Iris pigment epithelial cell (primary cell): ENCODE results near the gene MRPS27.
A peak's percentile ranks its signal among the peaks of the same experiment; 100 is the strongest.

Experiments
- DNase-seq: peaks from one replicate; pipeline ENCODE4 v3.0.0-alpha.2; 2011; ENCODE audit warnings: low read depth

Gene MRPS27

DNA sequence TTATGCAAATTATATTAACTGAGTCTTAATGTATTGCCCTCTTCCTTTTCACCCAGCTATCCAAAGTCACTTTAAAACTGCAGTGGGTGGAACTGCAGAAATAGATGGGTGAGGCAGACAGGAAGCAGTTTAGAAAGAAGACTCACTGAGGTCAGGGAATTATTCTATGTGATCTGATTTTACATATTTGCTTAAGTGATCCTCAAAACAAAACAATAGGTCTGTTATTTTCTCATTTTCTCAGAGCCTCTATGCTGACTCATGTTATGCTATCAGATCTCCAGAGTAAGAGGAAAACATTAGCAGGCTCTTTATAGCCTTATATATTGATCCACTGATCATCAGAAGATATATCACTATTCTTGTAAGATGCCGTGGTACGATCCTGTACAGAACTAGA, 63.5 kb downstream of the MRPS27 start:
- peak; percentile 58 for DNase-seq

DNA sequence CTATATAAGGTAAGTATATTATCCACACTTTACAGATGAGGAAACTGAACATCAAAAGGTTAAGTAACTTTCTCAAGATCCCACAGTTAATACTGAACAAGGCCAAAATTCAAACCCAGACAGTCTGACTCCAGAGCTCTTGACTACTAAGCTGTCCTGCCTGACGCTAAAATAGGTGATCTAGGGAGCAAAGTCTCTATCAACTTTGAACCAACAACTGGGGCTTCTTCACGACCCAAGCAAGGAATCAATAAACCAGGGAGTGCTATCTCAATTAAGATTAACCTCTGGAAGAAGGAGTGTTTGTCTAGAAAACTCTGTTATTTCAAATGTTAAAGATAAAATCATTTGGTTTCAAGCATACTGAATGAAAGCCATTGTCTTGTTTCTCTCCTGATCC, 64.4 kb downstream of the MRPS27 start:
- DNase-seq: no peak

DNA sequence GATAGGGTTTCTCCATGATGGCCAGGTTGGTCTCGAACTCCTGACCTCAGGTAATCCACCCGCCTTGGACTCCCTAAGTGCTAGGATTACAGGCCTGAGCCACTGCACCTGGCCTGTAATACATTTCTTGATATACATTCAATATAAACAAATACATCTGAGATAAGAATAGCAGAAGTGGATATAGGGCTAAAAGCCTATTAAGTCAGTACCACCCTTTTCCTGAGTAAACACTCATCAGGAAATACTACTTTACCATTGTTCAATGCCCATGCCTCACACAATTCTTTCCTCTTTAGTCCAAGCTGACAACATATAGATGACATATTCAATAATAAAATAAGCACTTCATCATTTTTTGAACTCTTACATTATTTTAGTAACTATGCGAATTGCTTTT, 64.8 kb downstream of the MRPS27 start:
- DNase-seq: no peak

DNA sequence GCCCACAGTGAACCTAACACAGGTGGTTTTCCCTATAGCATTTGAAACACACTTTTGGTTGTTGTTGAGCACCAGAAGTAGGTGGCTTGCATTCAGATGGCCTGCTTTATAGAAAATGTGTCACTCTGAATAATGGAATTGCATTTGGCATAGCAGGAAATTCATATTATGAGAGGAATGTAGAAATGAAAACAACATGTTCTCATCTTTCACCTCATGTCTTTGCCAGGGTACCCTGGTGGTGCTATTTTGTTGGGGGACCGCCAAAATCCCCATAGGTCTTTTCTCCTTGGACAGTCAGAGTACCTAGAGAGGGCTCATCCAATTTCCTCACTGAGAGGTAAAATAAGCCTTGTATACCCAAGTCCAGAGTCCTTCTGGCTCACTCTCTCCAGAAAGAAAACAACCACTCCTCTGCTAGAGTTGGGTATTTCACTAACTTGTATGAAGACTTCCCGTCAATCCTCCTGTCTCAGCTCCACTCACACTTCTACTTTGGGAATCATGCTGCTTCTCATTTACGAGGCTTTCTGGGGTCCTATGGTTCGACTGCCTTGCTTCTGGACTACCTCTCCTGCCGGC, 67.4 kb downstream of the MRPS27 start:
- DNase-seq: peak; percentile 38

DNA sequence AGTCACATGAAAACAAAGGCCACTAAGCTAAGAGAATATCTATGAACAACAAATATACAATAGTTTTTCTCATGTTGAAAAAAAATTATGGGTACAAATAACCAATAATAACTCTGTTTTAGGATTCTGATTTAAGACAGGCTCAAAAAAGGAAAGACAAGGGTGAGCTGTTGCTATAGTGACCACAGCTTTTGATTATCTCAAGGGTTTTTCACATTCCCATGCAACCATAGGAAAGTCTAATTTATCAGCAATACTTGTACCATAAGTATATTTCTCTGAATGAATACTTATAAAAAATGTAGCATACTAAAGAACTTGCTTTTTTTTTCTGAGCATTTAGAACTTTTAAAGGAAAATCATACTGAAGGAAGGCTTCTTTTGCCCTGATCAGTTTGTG, 68.0 kb downstream of the MRPS27 start:
- DNase-seq: no peak

DNA sequence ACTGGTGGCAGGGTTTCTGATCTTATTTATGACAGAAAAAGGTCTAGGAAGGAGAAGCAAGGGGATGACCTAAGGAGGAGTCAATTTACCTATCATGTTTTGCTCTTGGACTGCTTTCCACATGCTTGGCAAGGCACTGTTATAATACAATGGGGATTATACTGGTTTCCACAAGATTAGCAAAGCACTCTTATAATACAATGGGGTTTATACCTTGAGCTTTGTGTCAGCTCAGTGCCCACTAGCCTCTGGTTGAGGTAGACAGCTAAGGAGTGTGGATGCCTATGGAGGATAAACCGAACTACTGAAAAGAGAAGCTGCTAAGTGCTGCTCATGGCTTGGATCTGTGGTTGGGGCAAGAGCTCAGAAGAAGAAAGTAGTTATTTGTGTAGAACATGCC, 68.7 kb downstream of the MRPS27 start:
- DNase-seq: no peak

DNA sequence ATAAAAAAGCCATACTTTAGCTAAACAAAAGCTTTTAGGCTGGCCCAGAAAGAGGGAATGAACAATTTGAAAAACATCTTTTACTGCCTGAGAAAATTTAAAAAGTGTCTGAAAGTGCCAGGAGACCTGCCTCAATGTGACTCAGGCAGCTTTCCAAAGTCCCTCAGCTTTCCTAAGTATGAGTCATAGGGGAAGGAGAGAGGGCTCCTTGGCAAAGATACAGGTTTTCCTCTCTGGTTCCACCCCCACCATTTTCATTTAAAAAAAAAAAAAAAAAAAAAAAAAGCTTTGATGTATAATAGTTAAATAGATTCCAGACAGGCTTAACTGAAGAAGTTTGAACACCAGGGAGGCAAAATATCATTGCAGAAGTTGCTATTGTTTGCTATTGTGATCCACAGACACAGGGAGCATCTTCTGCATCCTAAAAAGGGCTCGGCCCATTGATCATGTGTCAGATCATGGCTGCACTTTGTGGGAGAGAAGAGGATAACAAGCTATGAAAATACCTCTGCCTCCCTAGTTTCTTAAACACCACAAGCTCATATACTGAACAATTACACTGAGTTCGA, 71.5 kb downstream of the MRPS27 start:
- DNase-seq: peak; percentile 73

DNA sequence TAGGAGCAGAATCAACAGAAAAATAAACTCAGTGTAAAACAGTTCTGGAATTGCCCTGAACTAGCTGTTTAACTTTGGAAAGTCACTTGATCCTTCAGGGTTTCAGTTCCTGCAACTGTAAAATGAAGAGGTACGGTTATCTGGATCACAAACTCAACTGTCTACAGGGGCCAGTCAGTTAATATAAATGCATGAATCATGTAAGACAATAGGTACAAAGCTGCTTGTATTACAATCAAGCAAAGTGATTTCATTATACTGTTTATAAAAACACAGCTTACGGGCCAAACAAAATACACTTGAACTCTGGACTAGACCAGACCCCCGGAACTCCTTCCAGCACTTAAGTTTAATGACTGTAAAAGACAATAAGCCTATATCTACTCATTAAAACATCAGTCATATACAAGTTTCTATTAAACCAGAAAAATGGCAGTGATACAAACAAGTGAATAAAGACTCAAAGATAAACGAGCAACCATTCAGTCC, 73.0 kb downstream of the MRPS27 start:
- peak; percentile 76 for DNase-seq

DNA sequence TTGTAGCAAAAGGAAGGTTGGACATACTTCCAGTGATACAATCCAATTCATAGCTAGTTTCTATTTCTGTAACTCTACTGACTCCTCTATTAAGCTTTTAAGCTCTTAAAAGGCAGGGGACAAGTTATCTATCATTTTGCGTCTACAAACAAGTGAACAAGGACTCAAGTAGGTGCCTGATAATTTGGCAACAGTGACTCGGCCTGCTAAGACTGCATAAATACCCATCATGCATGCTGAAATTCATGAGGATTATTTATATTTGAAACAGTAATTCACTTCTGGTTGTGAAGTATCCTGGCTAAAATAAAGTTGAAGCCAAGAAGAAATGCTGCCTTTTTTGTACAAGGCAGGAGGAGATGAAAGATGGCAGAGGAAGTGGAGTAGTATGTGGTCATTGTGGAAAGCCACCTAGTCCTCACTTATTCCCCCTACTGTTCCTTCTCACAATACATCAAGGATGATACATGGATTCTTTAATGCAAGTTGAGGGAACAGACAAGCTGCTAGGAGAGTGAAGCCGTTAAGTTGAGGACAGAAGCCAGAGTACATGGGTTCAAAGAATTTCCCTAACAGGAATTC, 74.0 kb downstream of the MRPS27 start:
- peak; percentile 21 for DNase-seq

DNA sequence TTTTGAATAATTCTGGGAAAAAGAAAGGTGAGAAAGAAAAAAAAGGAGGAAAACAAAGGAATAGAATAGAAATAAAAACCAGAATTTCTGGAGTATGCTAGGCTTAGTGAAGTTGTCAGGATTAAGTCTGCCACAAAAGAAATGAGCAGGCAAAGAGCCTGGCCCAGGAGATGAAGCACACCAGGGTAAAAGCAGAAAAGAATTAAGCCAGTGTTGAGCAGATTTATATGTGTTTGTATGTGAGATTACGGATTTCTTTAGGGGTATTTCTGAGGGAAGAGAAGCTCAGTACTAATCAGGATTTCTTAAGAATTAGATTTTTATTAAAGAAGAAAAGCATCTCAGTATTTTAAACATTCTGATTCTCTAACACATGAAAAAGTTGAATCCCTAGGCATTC, 74.5 kb downstream of the MRPS27 start:
- no peak for DNase-seq

DNA sequence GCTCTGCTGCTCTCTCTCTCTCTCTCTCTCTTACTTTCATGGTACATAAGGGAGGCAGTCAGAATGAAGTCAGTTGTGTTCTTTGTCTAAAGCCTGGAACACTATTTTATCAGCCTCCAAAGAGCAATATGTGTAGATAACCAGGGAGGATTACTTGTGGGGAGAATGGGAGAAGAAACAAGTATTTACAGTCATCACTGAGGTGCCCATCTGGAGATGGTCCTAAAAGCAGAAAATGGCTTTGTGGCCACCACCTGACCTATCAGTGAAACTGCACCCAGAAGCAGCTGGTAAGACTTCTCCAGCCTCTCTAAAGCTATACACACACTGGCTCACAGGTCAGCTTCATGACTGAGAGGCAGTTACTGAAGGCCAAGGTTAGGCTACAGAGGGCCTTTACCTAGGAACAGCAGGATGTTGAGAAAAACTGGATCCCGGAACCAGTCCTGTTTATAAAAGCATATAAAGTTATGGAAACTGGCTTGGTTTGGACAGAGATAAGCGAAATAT, 75.1 kb downstream of the MRPS27 start:
- DNase-seq: peak; percentile 71

DNA sequence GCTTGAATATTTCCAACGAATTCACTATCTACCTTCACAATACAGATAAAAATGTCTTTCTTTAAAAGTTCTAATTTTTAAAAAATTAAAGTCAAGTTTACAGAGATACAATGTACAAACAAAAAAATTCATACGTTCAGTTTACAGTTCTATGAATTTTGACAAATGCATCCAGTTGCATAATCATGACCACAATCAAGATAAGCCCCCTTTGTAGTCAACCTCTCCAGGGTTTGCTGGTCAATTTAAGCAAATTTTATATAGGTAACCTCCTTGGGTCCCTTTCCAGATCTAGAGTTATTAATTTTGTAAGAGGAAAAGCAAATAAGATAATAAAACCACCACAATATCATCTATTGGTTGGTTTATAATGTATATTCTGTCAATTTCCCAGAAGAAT, 76.3 kb downstream of the MRPS27 start:
- DNase-seq: no peak

DNA sequence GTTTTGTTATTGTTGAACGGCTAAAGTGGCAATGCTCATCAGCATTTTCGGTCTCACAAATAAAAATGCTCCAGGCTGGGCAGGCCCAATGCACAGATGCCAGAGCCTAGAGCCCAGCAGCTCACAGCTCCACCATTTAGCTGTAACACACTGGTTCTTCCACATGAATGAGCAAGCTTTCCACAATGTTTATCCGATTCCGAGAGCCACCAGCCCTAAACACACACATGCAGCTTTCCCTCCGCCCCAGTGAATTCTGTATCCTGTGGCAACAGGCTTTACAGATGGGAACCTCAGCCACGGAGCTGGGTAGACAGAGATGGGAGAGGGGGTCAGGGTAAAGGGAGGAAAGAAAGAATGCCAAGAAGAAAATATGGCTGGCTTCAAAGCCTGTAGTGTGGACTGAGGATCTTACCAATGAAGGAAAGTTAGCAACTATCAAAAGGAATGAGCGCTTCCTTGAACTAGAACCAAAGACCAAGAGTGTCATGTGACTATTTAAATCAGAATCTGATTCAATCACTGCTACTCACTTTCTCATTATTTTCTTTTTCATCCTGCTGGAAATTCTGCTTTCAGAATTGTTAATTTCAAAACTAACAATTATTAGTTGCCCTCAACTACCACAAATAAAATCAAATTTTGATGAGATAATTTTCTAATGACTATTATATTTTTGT, 77.1 kb downstream of the MRPS27 start:
- peak; percentile 33 for DNase-seq

DNA sequence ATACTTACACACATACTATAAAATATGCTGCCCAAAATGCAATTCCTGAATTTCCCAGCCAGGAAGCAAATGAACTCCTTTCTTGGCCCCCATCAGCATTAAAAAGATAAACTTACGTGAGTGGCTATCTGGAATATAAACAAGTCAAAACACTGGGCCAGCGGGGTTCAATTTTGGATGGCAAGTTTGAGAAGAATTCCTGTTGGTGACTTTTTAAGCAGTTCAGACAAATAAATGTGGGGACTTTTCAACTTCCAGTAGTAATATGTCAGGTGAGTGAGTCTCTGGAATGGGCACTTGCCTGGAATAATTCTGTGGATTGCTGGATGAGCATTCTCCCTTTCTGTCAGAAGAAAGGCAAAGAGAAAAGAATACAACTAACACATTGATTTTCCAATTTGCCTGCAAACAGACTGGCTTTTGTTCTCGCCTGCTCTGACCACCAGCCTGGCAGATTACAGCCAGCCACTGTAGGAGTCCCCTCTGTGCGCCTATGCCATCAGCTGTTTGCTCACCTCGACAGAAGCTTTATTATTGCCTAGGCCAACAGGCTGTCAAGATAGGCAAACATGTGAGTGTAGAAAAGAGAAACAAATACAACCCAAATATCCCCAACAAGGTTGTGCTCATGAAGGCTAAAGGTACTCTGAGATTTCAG, 78.6 kb downstream of the MRPS27 start:
- no peak for DNase-seq

DNA sequence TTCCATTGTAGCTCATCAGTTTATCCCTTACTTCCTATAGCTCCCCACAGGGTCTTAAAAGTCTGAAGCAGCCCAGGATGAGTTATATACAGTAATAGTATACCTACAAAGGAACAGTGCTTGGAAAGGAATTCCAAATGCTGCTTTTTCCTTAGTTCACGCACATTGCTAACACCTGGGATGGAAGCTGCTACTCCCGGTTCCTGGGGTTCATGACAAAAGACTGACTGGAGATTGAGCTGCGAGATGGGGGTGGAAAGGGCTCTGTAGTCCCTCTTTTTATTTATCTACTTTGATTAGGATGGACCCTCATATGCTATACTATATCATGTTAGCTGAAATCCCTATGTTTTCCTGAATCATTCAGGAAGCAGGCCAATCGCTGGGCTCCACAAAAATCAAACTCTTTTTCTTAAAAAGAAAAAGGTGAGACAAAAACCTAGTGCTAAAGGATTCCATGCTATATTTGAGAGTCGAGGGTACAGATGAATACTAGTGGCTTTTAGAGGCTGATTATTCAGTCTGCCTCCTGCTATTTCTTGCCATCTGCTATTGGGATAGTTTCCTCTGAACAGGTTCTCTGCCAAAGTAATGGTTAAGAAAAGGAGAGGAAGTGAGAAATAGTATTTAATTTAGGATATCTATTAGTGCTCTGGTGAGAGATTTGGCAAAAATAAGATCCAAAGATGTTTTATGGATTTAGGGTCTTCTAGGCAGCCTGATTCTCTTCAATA, 81.2 kb downstream of the MRPS27 start:
- DNase-seq: no peak

DNA sequence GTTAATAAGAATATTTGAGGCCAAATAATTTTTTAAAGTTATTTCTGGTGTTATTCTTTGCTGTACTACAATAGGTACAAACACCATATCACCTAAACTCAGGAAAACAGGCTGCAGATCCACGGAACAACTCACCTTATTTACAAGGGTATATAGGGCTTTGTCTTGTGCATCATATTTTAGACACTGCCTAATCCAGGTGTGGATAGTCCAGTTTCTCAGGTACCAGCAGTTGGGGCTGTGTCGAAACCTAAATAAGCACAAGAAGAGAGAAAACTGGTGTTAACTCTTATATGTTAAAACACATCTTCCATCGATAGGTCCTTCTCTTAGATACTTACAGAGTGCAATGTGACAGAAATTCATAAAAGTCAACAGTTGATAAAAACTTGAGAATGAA, 82.2 kb downstream of the MRPS27 start:
- DNase-seq: no peak

DNA sequence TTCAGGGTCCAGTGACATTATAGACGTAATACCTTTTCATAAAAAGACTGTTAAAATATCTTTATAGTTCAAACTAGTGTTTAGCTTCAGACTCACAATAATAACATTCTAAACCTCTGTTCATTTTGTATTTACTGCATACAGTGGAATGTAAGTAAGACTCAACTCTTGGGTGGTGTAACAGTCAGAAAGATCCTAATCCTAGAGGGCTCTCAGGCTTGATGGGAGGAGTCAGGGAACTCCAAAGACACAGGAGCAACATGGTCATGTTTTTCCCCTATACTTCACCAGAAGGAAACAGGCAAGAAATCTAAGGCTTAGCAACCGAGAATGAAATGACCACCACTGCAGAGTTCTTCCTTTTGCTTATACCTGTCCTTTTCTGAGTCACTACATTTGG, 82.6 kb downstream of the MRPS27 start:
- DNase-seq: peak; percentile 54

DNA sequence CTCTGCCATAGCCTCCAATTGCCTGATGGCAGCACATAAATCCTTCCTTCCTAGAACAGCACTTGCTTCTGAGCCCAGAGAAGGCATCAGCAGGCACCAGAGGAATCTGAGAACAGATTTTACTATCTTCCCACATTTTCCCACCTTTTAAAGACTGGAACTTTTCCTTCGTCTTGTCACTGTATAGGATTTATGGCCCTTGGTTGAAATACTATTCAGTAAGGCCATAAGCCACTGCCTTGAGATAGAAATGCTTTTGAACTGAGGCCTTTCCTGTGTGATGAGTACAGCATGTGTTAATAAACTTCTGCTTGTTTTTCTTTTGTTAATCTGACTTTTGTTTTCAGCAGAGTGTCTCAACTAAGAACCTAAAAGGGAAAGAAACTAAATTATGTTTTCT, 84.3 kb downstream of the MRPS27 start:
- DNase-seq: peak; percentile 41

DNA sequence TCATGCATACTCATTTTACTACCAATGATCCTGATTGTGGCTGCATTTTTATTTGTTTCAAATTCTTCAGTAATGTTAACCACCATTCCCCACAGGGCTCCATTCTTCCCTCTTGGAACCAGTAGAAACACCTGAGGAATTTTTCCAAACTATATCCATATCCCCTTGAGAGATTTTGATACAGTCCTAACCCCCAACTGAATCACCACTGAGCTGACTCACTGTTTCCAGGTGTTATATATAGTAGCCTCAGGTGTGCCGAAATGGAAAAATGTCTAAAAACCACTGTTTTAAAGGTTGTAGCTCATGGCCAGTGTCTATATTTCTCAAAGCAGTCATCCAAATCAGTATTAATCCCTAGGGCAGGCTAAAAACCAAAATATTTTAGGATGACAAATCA, 85.2 kb downstream of the MRPS27 start:
- no peak for DNase-seq

DNA sequence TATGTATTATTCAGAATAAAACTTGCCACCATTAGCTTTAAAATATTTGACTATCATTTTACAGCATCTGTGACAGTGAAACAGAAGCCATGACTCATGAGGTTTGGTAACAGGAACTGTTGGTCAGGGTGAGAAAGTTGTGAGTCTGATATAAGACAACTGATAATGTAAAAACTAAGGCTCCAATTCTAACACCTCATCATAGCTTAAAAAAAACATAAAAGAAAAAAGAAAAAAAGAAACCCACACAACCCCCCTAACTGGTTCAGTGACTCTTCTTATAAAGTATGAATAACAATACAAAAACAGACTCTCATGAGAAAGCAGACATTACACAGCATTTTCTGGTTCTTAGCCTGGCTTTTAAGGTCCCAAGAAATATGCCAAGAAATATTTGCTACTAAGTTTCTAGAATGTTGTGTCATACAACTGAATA, 85.8 kb downstream of the MRPS27 start:
- peak; percentile 88 for DNase-seq

DNA sequence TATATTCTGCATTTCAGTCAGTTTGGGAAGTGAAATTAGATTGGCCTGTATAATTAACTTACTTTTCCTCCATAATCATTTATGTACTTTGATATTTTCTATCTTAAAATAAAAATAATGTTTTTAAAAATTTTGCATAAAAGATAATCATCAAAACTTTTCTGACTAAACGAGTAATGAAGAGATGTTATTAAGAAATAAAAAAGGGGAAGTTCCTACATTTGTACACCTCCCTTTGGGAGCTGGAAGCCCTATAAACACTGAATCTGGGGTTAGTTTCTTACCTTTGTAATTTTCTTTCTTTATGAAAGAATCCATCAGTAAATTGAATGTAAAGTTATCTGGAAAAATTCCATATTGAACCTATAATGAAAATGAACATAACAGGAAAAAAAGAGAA, 86.2 kb downstream of the MRPS27 start:
- no peak for DNase-seq

DNA sequence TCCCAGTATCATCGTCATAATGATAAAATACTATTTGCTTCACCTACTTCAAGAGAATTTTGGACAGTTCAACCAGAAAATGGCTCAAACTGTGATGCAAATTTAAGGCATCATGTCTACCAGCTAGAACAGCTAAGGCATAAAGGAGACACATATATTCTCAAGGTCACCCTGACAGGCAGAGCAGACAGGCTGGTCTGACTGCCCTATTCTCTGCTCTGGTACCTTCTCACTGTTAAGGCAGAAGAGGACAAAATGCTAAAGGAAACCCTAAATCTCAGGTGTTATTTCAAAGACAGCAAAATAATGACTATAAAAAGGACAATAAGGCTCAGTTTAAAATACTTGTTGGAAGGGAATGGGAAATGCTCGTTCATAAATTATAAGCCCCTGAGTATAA, 87.2 kb downstream of the MRPS27 start:
- DNase-seq: no peak
